DMS114 treated with DMSO at 0.1 percent for 48 hours (cell line): ENCODE measurements around the gene CHMP2A.

Source experiments
- DNase-seq: peaks from one replicate; lab custom pipeline; 2025; ENCODE audit not compliant: unreplicated experiment; lab: John Stamatoyannopoulos, UW

CHMP2A gene

DNA sequence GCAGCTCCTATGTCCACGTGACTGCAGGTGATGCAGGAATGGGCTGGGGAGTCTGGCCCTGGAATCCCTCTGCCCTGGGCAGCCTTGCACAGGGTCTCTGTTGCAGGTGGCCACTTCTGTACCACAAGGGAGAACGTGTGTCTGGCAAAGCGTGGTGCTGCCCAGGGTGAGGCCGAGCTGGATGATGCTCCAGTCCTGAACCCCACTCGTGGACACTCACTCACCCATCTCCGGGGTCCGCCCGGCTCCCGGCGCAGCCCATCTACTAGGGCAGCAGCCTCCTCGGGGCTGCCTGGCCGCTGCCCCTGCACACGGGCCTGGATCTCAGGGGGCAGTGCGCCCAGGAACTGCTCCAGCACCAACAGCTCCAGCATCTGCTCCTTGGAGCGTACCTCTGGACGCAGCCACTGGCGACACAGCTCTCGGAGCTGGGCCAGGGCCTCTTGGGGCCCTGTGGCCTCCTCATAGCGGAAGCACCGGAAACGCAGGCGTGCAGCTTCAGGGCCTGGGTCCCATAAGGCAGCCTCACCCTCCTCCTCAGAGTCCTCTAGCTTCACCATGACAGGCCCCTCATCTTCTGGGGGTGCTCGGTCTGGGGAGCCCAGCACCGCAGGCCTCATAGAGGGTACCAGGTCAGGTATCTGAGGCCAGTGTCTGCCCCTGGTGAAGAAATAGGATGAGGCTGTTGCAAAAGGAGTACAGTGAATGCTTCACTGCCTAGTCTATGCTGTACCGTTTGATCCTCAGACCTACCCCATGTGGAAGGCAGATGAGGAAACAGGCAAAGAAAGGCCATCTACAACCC, 16.1 kb upstream of the CHMP2A start:
- DNase-seq = no peak

GRCh38 chr19:58569943-58570670, 15.2 kb upstream of the CHMP2A start:
- DNase-seq = no peak

DNA sequence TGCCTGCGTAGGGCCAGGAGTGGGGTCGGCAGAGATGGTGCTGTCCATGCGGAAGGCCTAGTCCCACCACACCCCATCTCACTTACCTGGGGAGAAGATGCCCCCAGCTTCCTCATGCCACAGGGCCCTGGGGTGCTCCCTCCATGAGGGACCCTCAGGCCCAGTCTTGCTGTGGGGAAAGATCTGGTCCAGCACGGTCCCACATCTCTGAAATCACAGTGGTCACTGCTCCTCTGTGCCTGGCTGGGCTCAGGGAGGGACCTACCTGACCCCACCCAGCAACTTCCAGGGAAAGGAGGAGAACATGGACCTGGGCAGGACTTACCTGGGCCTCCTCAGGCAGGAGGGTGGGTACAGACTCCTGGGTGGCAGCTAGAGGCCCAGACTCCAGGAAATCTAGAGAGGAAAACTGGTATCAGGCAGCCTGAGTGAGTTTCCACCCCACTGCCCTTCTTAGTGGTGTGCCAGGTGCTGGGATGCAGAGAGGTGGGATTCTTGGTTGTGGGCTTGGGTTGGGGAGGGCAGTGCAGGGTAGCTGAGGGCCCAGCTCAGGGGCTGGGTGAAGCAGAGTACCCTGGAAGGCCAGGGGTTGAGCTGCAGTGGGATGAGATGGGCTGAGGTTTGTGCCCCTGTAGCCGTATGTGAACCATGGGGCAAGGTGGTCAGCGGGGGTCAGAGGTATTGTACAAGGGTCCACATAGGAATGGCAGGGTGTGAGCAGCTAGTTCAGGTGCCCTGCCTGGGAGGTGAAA, 14.5 kb upstream of the CHMP2A start:
- no peak for DNase-seq

DNA sequence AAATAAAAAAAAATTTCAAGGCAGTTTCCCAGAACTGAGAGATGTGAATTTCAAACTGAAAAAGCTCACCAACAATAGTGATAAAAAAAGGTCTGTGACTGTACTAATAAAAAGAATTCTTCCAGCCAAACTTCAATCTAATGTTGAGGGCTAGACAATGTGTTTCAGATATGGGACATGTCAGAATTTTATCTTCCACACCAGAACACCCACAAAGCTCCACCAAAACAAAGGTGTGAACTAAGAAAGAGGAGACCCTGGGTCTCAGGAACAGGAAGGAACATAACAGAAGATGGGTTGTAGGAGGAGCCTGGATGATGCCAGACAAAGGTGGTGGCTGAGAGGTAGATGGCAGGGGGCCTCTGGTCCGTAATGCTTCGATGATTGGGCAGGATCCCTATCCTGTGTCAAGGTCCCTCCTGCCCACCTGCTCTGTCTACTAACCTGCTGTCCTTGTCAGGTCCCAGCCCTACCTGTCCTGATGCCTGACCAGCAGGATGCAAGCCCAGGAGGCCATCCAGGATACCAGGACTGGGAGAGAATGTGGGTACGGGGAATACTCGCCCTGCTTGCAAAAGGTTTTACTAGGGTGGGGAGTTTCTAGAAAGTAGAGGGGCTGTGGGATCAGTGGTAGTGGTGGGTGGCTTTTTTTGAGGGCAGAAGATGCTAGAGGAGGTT, 13.7 kb upstream of the CHMP2A start:
- no peak for DNase-seq

DNA sequence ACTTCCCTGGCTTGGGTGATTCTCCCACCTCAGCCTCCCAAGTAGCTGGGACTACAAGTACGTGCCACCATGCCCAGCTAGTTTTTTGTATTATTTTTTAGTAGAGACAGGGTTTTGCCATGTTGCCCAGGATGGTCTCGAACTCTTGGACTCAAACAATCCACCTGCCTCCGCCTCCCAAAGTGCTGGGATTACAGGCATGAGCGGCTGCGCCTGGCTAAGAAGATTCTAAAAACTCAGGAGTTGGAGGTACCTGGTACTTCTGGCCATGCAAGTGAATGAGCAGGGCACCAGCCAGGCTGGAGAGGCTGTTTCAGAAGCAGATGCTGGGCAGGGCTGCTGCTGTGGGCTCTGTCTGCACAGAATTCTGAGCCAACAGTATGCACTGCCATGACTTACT, 12.1 kb upstream of the CHMP2A start:
- no peak for DNase-seq

DNA sequence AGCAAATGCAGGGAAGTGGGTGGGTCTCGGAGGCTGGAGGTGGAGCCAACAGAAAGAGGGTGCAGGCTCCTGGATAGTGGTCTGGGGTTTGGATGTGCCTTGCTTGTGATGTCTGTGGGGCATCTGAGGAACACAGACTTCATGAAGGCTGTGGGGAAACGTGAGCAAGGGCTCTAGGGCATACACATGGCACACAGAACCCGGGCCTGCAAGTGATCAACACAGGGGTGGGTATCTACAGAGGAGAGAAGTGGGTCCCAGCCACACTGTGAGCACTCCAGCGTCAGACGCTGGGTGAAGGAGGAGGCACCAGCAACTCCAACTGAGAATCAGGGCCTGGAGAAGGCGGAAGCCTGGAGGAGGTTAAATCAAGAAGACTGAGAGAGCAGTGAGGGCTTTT, 8.9 kb upstream of the CHMP2A start:
- no peak for DNase-seq

- no peak for DNase-seq
These were observed 8.2 kb upstream of the CHMP2A start for GRCh38 chr19:58563034-58563573.

- DNase-seq = no peak
These were observed 7.5 kb upstream of the CHMP2A start for GRCh38 chr19:58562122-58563033.

DNA sequence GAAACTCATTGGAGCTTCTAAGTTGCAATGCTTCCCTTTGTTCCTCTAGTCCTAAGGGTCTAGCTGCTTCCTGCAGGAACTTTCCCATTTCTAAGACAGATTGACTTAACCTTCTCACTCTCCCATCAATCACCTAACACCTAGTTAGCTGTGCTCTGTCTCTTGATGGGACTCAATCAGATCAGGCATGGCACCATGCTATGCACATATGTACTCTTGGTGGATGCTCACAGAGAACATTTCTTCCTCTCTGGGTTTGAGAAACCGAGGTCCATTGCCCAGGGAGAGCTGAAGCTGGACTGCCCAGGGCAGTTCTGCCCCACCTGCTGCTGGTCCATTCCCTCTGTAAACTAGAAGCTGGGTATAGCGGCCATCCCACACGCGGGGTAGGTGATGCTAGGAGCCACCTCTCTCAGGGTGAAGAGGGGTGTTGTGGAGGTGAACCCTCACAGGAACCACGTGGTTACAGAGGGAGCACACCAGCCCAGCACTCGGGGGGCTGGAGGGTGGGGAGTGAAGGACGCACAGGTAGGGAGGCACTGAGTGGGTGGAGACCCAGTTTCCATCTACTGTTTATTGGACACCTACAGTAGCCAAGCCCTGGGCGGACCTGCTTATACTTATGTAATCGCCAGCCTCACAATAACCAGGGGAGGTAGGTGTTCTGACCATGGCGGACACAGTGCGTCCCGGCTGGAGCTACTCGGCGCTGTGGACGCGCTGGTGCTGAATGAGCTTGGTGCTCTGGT, 6.6 kb upstream of the CHMP2A start:
- no peak for DNase-seq

DNA sequence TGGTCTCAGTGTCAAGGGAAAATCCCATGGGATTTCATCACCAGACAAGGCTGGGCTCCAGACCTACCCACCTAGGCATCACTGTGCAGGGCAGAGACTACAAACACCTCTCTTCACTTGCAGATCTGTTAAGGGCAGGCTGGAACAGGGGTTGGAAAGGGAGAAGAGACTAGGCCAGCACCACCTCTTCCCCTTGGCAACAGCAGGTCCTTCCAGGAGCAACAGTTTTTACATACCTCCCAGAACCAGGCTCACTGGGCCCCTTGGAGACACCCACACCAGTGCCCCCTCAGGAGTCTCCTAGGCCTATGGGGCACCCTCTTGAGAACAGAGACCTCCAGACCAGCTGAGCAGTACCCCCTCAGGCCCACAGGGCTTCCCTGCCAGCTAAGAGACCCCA, 6.0 kb upstream of the CHMP2A start:
- no peak for DNase-seq

DNA sequence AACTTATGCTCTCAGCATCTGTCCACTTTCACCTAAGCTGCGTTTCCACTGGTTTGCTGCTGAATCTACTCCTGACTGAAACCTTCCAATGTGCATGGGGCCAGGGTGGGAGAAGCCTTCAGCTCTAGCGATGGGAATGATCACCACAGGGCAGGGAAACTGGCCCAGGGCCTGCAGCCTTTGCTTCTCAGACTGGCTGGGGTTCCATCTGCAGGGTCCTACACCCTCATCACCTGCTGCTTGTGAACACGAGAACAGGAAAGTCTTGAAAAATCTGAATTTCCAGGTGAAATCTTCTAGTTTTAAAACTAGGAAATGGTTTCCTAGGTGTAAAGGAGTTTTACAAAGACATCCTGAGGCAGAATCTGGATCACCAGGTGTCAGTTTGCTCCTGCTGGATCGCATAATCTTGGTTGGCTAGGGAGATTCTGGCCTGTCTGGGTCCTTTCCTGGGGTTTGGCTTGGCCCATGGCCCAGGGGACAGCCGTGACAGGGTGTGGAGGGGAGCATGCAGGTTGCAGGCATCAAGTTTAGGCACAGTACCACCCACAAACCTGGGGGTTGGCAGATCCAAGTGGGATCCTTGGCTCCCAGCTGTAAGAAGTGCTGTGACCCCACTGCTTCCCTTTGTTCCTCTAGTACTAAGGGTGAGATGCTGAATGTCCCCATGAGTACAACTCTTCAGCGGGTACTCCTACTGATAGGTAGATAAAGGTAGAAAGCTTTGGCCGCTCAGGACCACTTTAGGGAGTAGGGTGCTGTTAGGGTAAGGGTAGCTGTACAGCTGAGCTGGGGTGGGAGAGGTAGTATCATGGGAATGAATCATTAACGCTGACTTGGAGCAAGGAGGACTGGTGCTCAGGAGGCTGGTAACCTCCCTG, 5.3 kb upstream of the CHMP2A start:
- DNase-seq = no peak

DNA sequence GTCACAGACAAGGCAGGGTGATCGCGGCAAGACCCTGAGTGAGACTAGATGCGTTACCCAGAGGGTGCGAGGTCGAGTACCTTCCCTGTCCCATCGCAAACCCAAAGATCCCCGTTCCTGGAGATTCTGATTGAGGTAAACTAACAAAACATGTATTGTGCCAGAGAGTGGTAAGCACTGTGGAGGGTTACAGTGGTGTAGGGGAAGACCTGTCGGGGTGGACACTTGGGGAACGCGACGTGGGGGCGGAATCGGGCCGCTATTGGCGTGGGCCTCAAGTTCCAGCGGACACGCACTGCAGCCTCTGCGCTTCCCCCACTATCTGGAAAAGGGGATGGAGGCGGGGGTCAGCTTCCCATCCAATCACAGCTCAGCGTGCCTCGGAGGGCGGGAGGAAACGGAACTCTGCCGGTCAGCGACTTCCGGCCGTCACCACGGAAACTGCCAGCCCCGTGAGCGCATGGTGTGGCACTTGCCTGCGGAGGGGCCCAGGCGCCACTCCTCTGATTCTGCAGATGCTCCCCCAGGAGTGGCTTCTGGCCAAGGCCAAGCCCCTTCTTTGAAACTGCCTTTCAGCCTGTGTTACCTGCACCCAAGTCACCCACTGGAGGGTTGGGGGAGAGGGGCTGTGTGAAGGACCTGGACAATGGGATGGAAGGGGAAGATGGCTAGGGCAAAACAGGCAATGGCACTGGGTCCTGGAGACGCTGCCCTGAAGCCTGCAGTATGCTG, 4.5 kb upstream of the CHMP2A start:
- no peak for DNase-seq

DNA sequence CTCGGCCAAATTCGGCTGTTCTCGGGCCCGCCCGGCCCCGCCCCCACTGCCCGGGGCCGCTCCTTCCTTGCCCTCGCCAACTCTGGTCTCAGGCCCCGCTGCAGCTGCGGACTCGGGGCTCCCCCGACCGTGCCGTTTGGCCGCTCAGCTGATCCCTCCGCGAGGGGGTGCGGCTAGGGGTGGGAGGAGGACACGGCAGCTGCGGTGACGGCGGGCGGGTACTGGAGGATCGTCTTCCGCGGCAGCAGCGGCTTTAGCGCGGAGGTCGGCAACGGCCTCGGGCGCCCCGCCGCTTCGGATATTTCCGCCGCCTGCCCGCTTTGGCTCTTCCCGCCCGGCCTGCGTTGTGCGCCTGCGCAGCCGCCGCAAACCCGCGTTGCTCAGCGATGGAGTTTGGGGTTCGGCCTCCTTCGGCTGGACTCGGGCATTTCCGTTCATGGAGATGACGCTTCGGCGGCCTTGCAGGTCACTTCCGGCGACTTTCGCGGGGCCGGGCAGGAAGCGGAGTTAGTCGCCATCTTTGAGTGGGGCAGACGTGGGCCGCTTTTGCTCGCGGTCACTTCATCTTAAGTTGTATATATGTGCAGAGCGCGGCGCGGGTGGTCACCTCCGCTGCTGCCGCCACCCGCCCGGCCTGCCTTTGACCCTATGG, 3.8 kb upstream of the CHMP2A start:
- no peak for DNase-seq

GRCh38 chr19:58558066-58558622, 3.2 kb upstream of the CHMP2A start, which contains the start of gene UBE2M:
TSS of gene UBE2M (minus strand) at chr19:58558611. CDS start at chr19:58558381, 230 bp downstream.
- no peak for DNase-seq

GRCh38 chr19:58557221-58558065, 2.5 kb upstream of the CHMP2A start:
- no peak for DNase-seq
